ENCODE data around the gene MIAT.

DNA sequence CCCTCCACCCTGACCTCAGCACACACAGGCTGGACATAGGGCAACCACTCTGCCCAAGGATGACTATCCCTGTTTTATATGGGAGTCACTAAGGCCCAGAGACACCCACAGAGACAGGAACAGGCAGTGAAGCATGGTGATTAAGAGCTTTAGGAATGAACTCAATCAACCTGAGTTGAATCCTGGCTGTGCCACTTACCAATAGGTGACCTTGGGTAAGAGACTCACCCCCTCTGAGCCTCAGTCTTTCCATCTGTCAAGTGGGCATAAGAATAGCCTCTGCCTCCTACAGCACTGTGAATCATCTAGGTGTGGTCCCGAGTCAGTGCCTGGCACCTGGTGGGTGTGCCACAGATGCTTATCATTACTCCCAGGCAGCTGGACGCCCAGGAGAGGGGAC, 46.4 kb upstream of the MIAT start:
- TF ChIP-seq CTCF (conservative IDR thresholded peaks at IDR 0.05; ENCODE audit: low read depth, low read length) = no peak
- no peak for TF ChIP-seq FOS (IDR thresholded peaks at IDR 0.05; ENCODE audit: low read depth, low read length)
- TF ChIP-seq RFX5 (IDR thresholded peaks at IDR 0.05; ENCODE audit: low read depth, low read length) = no peak
- TF ChIP-seq BHLHE40 (IDR thresholded peaks at IDR 0.05; ENCODE audit: low read depth, low read length) = no peak
- TF ChIP-seq RCOR1 (IDR thresholded peaks at IDR 0.05; ENCODE audit: insufficient replicate concordance, low read length) = peak; percentile 75
- TF ChIP-seq POLR2A (IDR thresholded peaks at IDR 0.05; ENCODE audit: low read depth, low read length) = no peak
- no peak for TF ChIP-seq SMC3 (IDR thresholded peaks at IDR 0.05; ENCODE audit: low read depth, low read length)
- no peak for TF ChIP-seq CEBPB (IDR thresholded peaks at IDR 0.05; ENCODE audit: low read depth, low read length)
- TF ChIP-seq NFE2L2 (IDR thresholded peaks at IDR 0.05; ENCODE audit: low read depth, low read length) = no peak
- no peak for TF ChIP-seq MXI1 (IDR thresholded peaks at IDR 0.05; ENCODE audit: borderline replicate concordance, low read depth, low read length)

Measured in IMR-90 (cell line).